Stimulated activated CD4-positive, alpha-beta T cell treated with anti-CD3 and anti-CD28 coated beads, Interleukin-1b, Interleukin-23, amount 100 ng/mL, for 4 hours (primary cell): Measurements from ENCODE around the gene PDE7B.

Experiments used
- DNase-seq, 2 donors: peaks; one replicate each; pipeline ENCODE4 v3.0.0-alpha.2; 2020; ENCODE audit warnings: low read depth in 2 of 2

The PDE7B gene

DNA sequence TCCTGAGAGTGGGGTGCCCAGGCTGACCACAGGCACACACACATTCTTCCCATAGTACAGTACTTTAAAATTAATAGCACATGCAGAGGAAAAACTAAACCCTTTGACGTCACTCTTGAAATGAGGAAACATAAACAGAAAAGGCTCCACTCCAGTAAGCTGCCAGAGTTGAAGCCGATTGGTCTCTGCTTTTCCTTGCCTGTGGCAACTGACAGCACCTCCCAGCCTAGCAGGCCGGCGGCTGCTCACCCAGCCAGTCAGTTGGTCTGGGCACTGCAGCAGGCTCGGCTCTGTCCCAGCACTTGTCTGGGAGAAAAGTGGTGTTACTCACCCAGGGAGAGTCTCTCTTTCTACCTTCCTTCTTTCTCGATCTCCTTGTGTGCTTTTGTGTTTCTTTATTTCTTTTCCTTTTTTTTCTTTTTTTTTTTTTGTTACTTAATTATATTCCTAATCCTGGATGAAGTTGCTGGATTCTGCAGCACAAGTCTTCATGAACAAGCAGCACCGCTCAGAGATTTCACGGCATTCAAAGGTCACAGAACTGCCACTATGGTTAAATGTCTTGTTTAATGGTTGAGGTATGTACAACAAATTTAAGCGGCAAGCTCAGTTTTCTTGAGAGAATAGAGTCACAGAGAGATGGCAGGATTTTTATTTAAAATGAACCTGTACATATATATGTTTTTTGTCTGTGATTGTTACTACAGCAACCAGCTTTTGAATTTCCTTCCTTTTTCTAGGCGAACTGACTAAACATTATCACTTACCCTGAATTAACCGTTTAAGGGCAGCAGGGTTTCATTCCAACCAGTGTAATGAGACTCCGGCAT, at the start of gene PDE7B:
Gene PDE7B, plus strand, starts transcription at position 260 of the 830 bp plus-strand sequence.
- DNase-seq, result no peak

DNA sequence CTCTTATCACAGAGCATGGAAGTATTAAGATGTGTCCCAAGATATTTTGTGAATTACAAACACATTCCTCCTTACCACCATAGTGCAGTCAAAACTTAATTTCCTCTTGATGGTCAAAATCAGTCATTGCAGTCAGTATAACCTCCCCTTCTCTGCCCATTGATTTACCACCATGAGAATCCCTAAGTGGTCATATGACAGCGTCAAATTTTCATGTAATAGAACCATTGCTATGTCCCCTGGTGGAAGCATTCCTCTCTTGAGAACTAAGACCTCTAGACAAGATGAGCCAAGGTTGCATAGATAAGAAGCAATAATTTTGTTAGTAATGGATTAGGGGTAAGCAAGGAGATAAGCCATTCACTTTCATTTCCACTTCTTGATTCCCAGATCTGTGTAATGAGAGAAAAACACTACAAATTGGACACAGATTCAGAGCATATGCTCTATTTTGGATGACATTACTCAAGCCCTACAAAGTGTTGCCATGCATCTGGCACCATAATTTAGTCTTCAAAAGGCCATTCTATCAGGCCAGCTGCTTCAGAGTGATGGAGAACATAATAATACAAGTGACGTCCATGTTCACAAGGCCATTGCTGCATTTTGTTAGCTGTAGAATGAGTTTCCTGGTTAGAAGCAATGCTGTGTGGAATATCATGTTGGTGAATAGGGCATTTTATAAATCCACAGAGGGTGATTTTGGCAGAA, 49.6 kb upstream of the PDE7B start:
- DNase-seq, result no peak

DNA sequence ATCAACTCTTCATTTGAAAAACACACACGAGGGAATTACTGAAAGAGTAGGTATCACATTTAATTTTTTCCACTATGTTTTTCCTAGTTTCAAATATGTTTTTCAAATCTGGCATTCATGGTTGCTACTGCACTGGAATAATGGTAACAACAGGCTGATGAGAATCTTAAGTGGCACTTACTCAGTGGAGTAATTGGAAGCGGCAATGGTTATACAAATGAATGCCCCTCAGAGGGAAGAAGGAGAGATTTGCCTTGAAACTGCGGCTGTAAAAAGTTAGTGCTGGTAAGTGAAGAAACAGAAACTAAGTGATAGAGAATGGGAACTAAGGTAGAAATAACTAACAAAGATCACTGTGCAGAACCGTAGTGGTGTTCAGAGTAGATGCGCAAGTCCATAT, 41.0 kb upstream of the PDE7B start:
- no peak for DNase-seq

DNA sequence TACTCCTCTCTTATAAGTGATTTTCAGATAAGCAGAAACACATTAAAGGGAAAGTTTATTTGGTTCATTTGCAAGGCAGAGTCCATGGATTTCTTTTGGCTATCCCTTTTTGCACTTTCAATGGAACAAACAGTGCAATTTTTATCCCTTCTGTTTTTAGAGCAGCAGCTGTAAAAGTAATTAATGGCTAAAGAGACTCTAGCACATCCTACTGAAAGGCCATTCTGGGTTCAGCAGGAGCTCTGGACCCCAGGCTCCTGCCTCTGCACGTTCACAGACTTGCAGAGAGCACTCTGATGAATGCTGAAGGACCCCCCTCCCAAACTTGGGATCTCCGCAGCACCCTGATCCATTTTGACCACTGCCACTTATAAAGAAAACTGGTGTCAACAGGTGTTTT, 40.3 kb upstream of the PDE7B start:
- DNase-seq, result no peak

DNA sequence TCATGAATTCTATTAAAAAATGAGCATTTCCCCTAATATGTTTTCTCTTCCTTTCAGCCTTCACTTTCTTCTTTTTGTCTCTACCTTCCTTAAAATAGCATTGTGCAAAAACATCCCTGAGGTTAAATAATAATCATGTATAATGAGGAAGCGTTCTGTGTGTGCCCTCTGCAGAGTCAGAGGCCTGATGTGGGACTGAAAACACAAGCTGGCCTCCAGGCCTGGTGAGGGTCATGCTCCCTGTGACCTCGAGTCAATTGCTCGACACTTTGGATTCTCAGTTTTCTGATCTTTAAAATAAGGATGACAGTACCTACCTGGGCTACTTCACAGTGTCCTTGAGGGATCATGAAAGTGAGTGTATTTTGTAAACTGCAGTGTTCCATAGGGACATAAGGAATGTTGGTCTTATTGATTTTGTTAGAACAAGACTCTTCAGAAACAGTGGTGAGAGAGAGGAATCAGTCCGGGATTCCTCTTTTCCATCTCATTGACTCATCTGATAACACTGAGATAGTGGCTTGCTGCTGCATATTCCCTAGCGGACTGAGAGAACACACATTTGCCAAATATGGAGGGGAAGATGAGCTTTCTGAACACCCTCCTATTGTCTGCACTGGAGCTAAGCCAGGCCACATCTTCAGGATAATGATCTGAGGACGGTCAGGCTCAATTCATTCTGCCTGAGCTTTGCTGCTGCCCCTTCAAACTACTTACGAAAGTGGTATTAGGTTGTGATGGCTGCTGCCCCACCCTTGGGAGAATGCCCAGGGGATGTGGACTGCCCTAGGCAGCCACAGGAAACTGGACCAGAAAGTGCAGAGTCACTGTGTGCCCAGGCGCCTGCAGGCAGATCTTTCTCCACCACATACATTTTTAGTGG, 39.6 kb upstream of the PDE7B start:
- no peak for DNase-seq

DNA sequence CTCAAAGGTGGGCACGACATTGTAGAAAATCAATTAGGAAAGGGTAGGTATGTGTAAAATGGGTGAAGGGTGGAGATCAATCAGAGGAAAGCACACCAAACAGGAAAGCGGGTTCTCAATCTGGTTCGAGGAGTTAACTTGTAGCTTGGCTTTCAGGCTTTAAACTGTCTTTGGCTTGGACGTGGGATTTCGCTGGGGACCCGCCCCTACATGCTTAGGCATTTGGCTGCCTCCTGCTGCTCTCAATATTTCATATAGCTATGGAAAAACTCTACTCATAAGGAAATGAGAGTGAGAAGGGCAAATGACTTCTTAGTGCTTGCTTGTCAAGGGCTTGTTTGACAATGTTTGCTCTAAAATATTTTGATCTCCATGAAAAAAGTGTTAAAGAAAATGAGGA, 38.1 kb upstream of the PDE7B start:
- no peak for DNase-seq

DNA sequence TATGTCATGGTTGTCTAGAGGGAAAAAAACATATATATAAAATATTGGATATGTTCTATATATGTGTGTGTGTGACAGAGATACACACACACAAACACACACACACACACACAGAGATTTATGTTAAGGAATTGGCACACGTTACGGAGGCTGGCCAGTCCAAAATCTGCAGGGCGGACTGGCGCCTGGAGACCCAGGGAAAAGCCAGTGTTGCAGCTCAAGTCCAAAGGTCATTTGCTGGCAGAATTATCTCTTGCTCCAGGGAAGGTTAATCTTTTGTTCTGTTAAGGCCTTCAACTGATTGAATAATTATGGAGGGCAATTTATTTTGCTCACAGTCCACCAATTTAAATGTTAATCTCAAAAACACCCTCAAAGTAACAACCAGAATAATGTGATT, 37.5 kb upstream of the PDE7B start:
- no peak for DNase-seq

DNA sequence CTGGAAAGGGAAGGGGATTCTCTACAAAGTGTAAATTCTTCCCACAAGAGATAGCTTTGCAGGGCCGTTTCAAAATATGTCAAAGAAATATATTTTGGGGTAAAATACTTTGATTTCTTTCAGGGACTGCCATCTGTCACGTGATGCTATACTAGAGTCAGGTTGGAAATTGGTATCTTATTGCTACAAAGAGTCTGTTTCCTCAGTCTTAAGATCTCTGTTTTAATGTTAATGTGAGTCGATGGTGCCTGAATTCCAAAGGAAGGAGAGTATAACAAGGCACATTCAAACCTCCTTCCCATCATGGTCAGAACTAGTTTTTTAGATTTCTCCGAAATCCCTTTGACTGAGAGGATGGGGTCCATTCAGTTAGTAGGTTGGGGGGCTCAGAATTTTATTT, 36.3 kb upstream of the PDE7B start:
- no peak for DNase-seq

DNA sequence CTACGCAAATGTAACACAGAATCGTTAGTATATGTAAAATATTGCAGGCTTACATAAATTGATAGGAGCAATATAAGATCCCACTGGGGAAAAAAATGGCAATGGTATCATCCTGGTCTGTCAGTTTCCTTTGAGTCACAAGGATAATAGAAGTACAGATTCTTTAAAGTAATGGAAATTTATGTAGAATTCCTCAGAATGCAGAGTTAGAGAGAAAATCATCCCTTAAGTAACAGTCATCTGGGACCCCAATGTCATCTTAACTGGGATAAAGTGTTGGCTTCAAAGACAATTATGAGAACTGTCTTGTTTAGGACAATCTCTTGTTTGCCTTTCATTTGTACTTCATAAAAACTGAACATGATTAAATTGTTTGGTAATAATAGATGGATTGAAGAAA, 34.5 kb upstream of the PDE7B start:
- DNase-seq, result no peak

DNA sequence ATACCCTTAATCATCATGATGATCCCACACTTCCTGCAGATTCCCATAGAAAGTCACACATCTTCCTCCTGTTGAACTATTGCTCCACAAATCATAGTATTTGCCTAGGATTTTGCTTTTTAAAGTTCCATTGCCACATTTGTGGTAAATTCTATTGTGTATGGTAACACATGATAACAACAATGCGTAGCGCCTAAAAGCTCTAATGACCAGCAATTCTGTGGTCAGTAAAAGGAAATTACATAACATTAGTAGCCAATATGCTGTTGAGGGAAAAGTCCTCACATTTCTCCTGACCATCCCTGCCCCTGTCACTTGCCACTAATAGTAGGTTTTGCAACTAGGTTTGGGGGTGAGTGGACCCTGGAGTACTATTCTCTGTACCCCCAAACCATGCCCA, 31.8 kb upstream of the PDE7B start:
- no peak for DNase-seq

DNA sequence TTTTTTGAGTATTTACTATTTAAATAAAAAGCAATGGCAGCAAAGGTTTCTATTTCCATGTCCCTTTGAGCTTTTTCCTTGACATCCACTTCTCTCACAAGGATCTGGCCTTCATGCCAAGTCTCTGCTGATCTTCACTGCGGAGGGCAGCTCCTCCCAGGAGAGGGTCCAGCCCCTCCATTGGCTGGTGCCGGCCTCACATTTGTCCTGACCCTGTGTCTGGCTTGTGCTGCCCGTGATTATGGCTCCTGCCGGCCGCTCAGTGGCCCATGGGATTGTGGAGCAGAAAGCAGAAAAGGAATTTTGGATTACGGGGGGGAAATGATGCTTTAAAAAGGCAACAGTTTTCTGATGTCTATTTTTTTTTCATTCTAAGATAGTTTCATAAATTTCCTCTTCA, 31.2 kb upstream of the PDE7B start:
- DNase-seq, result no peak

DNA sequence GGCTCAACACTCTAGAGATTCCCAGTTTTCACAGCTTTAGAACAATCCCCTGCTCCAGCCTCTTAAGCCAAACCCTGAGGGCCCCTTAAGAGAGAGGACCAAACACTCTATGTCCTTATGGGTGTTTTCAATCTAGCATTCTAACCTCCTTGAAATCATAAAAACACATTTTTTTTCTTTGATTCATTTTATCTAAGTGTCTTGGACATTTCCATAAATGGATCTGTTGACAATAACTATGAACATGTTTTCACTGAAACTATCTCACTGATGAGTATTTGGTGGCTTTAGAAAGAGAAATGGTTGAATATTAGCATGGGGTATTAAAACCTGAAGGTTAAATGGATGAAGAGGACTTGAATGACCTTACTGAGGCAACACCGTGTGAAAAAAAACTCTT, 27.6 kb upstream of the PDE7B start:
- no peak for DNase-seq

DNA sequence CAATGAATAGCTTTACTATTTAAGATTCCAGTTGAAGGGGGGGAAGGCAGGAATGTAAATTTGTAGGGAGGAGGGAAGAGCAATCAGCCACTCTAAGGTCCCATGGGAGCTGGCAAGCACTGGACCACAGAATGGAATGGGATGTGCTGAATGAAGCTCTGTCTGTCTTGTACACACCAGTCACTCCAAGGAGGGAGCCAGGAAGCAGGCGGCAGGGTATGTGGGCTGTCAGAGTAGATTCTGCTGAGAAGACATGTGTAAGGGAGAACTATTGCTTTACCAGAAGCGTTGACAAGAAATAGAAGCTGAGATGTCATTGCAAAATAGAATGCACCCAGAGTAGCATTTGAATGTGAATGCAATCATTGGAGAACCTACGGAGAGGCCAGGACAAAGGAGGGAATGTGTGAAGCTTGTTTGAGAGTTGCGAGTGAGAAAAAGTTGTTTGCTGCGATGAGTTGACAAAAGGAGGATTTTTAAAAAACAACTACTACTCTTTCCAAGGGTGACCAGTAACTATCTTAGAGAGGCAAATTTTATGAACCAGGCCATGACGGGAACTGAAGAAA, 25.2 kb upstream of the PDE7B start:
- no peak for DNase-seq

DNA sequence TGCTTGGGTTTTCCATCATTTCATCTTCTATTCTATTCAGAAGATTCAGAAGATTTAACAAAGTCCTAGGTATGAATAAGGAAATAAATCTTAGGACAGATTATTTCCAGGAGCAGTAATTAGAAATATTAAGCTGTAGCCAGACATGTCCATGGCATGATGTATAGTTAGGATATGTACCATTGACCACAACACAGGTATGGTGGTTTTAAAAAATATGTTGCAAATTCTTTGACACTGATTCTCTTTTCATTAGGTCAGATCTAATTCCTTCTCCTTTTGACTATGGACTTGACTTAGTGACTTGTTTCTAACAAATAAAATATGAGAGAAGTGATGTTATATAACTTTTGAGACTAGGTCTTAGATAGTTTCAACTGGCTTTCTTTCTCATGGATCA, 23.5 kb upstream of the PDE7B start:
- no peak for DNase-seq

DNA sequence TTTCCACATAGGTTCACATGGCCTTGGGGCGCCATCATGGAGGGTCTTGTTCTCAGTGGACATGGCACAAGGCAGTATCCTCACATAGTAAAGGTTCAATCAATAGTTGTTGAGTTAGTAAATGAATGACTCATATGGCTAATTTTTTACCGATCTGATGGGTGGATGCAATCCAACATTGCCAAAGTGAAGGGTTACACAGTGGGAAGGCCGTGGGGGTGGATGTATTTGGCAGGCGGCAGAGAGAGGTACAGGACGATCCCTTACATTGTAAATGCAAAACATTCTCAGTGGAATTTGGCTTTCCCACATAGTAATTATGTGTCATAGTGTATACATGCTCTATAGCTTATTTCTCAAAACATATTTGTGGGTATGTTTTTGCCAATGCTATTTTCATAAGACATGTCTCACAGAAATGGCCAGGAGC, 21.0 kb upstream of the PDE7B start:
- DNase-seq, result no peak

DNA sequence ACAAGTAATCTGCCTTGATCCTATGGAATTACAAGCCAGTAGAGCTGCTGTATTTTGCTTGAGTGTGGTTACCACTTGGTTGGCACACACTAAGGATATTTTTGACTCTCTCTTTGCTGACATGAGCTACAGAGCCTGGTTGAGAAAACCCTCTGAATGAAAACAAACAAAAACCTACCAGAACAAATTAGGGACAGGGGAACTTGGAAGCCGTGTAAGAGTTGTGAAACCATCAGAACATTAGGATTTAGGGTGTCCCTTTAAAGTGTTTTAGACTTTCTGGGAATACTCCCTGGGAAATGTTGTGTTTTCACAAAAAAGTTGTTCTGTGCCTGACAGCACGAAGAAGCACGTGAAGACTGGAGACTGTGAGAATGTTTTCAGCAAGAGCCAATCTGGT, 20.5 kb upstream of the PDE7B start:
- no peak for DNase-seq

DNA sequence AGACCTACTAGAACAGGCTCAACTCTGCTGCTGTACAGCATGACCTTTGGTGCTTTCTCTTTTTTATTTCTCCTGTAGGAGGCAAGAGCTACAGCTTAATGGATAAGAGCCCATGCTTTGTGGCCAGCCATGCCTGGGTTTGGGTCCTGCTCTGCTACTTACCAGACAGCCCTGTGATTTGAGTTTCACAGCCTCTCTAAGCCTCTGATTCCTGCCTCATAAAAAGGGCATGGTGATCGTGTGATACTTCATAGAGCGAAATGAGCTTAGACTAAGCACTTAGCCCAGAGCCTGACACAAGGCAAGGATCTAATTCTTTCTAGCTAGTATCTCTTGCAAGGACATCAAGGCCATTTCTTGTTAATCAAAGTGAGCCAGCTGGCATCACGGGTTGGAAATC, 19.3 kb upstream of the PDE7B start:
- no peak for DNase-seq

DNA sequence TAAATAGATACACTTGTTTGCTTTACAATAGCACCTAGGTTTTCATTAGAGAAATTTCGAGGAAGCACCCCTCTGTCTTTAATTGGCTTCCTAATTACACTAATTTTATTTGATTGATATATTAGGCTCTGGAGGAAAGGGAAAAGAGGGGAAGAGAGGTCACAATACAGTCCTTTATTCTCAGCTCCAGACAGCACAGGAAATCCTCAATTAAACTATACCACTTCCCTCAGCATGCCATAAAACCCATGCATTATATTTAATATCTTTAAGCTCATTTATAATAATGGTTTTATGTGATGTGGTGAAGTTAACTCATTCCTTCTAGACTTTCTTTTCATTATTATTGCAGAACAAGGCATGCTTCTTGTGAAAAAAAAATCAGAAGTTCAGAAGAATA, 17.7 kb upstream of the PDE7B start:
- DNase-seq, result no peak

DNA sequence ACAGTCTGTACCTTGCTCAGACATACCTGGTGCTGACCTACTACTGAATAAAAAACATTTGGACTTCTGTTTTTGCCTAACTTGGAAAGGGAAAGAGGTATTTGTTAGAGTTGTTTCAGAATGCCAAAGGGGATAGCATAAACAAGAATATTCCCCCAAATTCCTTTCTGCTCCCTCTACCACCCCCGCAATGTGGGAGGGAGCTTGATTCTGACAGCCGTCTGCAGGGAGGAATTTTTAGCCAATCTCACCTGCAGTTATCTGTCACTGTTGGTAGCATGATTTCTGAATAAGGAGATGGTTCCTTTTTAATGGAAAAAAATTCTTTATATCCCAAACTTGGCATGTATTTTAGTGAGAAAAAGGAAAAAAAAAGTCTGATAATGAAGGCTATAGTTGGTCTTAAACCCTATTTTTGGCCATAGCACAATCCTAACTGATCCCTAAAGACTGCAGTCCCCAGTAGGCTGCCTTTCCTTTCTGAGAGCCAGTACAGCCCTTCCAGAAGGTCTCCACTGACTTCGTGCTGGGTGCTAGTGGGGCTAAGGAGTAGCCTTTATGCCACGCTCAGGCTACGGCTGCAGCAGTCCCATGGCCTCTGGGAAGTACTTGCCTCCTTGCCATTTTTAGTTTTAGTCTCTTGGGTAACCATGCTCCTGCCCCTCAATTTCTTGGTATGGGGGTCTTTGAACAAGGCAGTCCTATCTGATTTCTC, 13.6 kb upstream of the PDE7B start:
- no peak for DNase-seq

DNA sequence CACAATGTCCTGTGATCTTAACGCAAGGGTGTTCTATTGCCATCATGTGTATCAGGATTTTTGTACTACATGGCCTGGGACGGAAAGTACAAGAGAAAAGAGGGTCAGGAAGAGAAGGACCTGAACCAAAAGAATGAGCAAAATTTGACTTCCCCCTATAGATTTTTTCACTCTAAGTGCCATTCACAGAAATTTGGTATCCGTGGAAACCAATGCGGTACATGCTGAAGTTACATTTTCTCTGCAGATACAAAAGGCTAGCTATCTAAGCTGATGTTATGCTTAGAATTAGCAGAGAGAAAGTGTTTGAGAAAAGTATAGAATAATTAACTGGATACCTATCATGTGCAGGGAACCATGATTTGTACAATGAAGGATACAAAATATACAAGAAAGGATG, 12.4 kb upstream of the PDE7B start:
- no peak for DNase-seq

DNA sequence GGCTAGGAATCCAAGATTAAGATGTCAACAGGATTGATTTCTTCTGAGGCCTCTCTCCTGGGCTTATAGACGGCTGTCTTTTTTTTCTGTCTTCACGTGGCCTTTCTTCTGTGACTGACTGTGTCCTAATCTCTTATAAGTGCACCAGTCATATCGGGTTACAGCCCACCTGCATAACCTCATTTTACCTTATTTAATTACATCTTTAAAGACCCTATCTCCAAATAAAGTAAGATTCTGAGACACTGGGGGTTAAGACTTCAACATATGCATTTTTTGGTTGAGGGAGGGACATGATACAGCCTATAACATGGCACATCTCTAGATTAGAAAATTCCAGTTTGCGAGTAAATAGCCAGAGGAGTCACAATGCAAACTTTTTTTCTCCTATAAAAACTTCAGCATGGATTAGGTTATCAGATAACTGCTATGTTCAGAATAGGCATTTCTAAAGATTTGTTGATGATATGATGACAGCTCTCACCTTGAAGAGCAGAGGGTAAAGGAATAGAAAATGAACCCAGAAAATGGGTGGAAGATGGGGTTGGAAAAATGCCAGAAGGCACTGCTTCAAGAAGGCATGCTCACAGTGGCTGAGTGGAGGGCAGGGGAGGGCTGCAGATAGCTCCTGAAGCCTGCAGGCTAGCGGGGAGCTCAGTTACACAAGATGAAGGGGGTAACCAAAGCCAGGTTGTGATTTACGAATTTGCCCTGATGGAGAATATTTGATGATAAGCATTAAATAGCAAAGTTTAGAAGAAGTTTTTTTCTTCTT, 8.7 kb upstream of the PDE7B start:
- no peak for DNase-seq
